ENCODE measurements around the gene DTHD1. TPM values are rescaled to one million over a fixed set of nuclear protein-coding genes. Genes with fewer than 3 reads are reported as not detected.

Gene DTHD1
- total and polyA plus RNA-seq, 2 of the 8 experiments (the other 6 are each of a cell fraction or from before 2014, with no cell fraction given): not detected

GRCh38 chr4:36242629-36243354 is 38.6 kb upstream of the DTHD1 start:
- Histone ChIP-seq H3K23me2 (ENCODE audit: low read depth, low read length) (peaks cover 8% of the 10 kb centered on the region; the same call in 1 of the 2 replicates), H3K18ac (ENCODE audit: extremely low read depth, low read length) (no peak overlapping the region), H2BK5ac (ENCODE audit: low read depth, low read length) (no peak overlapping the region), H3K4ac (replicated peaks; ENCODE audit: insufficient read length, low read depth, low read length) (no peak overlapping the region), H2BK20ac (ENCODE audit: low read length) (no peak overlapping the region), H3K4me3 (ENCODE audit: extremely low read depth in 1 of 4, insufficient read depth in 2 of 4, low read depth in 3 of 4, low read length in 4 of 4) (no peak overlapping the region), H3K4me1 (replicated peaks in 1 of 4; ENCODE audit: control insufficient read depth in 3 of 4, insufficient read depth in 4 of 4, low read length in 3 of 4) (no peaks in the 10 kb centered on the region), H3K27ac (ENCODE audit: low read depth, low read length) (no peak overlapping the region), H3K9ac (replicated peaks in 1 of 4; ENCODE audit: extremely low read depth in 1 of 4, low read depth in 3 of 4, low read length in 3 of 4) (no peak overlapping the region), H2BK12ac (ENCODE audit: low read depth, low read length) (no peak overlapping the region), H4K5ac (ENCODE audit: insufficient read length, low read depth, low read length) (no peak overlapping the region), H3K14ac (ENCODE audit: insufficient read length) (no peak overlapping the region), H3K56ac (replicated peaks; ENCODE audit: insufficient read length, low read depth, low read length) (no peak overlapping the region), H2AFZ (ENCODE audit: low read length) (no peak overlapping the region), H4K91ac (replicated peaks; ENCODE audit: insufficient read length, low read length) (no peak overlapping the region), H3K23ac (ENCODE audit: insufficient read length) (no peak overlapping the region), H2BK15ac (ENCODE audit: low read length) (no peak overlapping the region), H4K20me1 (replicated peaks in 1 of 2; ENCODE audit: control insufficient read depth in 1 of 2, insufficient read depth in 2 of 2, low read length in 2 of 2) (no peaks in the 10 kb centered on the region), H2BK120ac (replicated peaks; ENCODE audit: low read depth, low read length) (no peak overlapping the region), H3K79me2 (ENCODE audit: control insufficient read depth in 1 of 2, insufficient read depth in 2 of 2, low read length in 2 of 2) (no peaks in the 10 kb centered on the region), H3K79me1 (ENCODE audit: low read depth, low read length) (no peaks in the 10 kb centered on the region), H3K36me3 (ENCODE audit: control insufficient read depth in 2 of 4, insufficient read depth in 4 of 4, low read length in 3 of 4) (no peaks in the 10 kb centered on the region), H4K8ac (ENCODE audit: extremely low read depth, insufficient read depth, low read length) (no peak overlapping the region), H3K27me3 (replicated peaks in 1 of 4; ENCODE audit: control insufficient read depth in 3 of 4, extremely low read depth in 1 of 4, insufficient read depth in 3 of 4, low read length in 3 of 4) (peaks cover 0 to 9% (median 4%) of the 10 kb centered on the region in 4 experiments; a peak in 4 of 7 replicates), H3K4me2 (ENCODE audit: insufficient read depth in 1 of 2, low read depth in 2 of 2, low read length in 2 of 2) (no peak overlapping the region; a peak in 1 of 4 replicates), H3K9me3 (ENCODE audit: insufficient read depth in 2 of 2, low read depth in 1 of 2, low read length in 1 of 2) (no peaks in the 10 kb centered on the region), H2AK5ac (ENCODE audit: low read depth, low read length) (no peak overlapping the region)
- FAIRE-seq: no peak
- TF ChIP-seq TCF12 (IDR thresholded peaks at IDR 0.05; ENCODE audit: low read depth, low read length) (no peak), RFX5 (IDR thresholded peaks at IDR 0.05; ENCODE audit: borderline replicate concordance, low read depth, low read length) (no peak), BACH1 (IDR thresholded peaks at IDR 0.05; ENCODE audit: low read length) (no peak), RBBP5 (IDR thresholded peaks at IDR 0.05; ENCODE audit: borderline replicate concordance, low read depth, low read length) (no peak), KDM5A (IDR thresholded peaks at IDR 0.05; ENCODE audit: low read length) (no peak)
- no peak for DNase-seq (ENCODE audit: low read depth in 1 of 2, low spot score in 2 of 2)
- CTCF ChIA-PET (ENCODE audit: partially characterized antibody): interaction anchor here (1.1 to 3.3 kb wide), 5 partner anchors 9 to 84 kb away, joined by 3 to 13 read pairs (median 9); no protein-coding TSS in a partner anchor
- 83% methylated on average over 7 of the region's 7 CpGs; no CpG with 5 or more reads in 1 of the 2 experiments for WGBS, 2 experiments (ENCODE audit: extremely low coverage in 1 of 2, insufficient coverage in 1 of 2, insufficient read length in 1 of 2, insufficient replicate concordance in 2 of 2, low coverage in 1 of 2, low lambda C conversion rate in 2 of 2, missing lambda C conversion rate in 1 of 2)
- POLR2A ChIA-PET (ENCODE audit: partially characterized antibody): no interaction called here
